Measurements from ENCODE around the gene PPAT.

The PPAT gene

GRCh38 chr4:56433280-56433679, 2.1 kb downstream of the PPAT start:
- DNase-seq, result no peak

- no peak for DNase-seq
Observed at GRCh38 chr4:56430203-56430602, 5.2 kb downstream of the PPAT start.

GRCh38 chr4:56427179-56427578, 8.2 kb downstream of the PPAT start:
- DNase-seq, result no peak

DNA sequence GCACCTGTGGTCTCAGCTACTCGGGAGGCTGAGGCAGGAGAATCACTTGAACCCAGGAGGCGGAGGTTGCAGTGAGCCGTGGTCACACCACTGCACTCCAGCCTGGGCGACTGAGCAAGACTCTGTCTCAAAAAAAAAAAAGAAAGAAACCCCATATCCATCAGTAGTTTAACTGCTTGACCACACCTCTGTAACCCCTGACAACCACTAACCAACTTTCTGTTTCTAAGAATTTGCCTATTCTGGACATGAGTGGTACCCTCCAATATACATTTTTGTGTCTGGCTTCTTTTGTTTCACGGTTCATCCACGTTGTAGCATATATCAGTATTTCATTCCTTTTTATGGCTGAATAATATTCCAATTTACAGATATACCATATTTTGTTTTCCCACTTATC, 9.1 kb downstream of the PPAT start:
- DNase-seq, result no peak

DNA sequence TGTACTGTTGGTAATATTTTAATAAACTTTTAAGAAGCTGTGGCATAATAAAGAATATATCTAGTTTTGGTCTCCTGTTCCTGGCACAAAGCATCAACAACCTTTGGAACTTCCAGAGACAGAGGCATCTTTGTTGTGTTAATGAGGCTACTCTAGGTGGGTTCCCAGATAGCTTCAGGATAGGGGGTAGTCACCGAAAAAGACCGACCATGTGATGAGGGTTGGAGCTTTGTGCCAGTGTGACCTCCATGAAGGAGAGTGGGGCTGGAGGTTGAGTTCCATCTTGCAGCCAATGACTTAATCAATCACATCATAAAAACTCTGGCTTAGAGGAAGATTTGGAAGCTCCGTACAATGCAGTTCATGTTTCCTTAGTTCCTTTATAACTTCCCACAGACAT, 9.9 kb downstream of the PPAT start:
- no peak for DNase-seq

- peak in 1 of 2 donors; percentile 10 for DNase-seq
Observed at GRCh38 chr4:56424697-56425514, 10.5 kb downstream of the PPAT start.

GRCh38 chr4:56424176-56424575, 11.2 kb downstream of the PPAT start:
- DNase-seq, result no peak

- DNase-seq, result no peak
Observed at GRCh38 chr4:56417396-56417795, 18.0 kb downstream of the PPAT start.

DNA sequence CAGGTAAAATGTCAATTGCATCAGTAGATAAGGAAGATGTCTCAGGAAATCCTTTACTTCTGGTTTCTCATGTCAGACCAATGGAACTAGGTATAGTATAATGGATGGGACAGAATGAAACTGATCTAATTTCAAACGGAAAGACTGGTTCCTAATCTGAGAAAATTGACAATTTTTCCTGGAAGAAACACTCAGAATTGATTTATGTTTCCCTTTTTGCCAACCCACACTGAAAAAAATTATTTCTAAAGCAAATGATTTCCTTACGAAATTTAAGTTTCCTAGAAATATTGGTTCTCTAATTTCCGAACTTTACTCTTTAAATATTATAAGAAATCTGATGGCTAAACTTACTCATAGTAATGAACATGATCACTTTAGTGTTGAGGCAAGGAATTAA, 19.1 kb downstream of the PPAT start:
- no peak for DNase-seq

DNA sequence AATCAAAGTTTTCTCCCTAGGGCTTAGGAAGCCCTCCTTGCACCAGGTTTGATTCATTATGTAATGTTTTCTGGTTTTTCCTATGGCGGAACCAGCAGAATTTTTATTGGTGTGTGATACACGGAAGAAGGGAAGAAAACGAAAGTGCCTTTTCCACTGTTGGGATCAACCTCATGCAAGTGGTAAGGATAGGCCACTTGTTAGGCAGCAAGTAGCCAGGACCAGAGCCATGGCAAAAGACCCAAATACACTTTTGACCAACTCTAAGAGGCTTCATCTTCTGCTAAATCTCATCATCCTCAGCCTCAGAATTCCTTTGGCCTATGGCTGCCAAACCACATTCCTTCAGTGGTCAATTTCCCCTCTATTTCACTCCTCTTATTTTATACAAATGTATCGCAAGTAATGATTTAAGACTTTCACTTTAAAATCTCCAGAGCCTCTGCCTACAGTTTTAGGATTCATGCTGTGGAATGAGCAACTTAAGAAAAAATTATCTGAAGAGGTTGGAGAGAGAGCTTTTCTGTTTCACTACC, 21.2 kb downstream of the PPAT start:
- DNase-seq, result no peak

DNA sequence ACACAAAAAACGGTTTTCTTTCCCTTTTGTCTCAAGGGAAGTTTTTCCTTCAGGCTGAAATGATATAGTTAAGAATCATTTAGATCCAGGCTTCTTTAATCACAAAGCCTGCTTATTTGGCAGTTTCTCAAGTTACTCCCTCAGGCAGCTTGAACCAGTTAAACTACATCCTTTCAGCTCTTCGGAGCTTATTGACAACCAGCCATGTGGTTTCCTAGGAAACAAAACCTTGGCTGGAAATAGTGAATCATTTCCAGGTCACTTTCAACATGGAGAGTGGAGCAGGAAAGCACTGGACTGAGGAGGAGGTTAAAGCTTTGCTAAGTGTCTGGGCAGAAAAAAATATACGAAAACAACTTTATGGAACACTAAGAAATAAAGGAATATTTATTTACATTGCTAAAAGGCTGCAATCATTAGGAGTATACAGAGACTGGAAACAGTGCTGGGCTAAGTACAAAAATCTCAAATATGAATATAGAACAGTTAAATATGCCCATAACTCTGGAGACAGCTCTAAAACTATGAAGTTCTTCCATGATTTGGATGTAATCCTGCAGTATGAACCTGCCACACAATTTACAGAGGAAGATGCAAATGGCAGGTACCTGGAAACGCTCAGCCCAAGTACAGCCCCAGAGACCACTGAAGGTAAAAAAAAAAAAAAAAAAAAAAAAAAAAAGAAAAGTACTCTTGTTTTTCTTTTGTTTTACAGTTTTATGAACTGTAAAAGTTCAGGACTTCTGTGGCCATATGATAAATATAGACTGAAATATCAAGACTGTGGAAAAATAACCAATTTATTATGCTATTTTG, 25.0 kb downstream of the PPAT start:
- DNase-seq, result peak in 1 of 2 donors; percentile 42

DNA sequence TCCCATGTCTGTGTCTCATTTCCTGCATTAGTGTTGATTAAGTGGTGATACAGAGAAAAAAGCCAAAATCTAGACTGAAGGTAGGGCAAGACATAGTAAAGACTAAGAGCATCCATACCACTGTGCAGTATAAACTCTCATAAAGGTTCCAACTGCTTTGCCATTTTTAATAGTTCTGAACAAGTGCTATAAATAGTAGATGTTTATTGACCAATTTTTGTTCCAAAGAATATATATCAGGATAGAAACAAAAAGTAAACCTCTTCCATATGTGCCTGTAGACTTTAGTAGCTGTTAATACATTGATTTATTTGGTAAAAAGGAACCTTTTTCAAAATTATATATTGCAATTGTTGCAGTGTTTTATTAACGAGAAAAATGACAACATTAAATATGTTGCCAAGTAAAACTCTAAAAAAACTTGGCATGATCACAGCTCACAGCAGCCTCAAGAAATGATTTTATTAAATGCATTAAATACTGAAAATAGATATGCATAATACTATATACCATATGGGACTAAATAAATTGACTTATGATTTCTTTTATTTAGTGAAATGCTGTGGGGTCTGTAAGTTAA, 25.8 kb downstream of the PPAT start:
- no peak for DNase-seq

- no peak for DNase-seq
Observed at GRCh38 chr4:56408978-56409377, 26.4 kb downstream of the PPAT start.

DNA sequence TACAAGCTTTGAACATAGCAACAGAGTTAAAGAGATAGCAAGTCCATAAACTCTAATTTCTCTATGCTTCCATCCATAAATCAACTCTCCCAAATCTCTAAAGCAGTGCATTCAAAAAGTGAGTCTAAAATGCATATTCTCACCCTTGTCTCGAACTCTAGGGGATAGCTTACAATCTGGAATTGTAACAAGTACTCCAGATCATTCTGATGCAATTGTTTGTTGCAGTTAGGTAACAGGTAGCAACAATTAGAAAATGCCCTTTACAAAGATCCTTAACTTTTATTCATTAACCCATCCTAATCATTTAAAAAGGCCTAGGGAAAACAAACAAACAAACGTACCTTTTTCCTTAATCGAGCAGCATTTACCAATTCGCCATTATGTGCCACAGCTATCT, 29.3 kb downstream of the PPAT start:
- DNase-seq, result no peak

DNA sequence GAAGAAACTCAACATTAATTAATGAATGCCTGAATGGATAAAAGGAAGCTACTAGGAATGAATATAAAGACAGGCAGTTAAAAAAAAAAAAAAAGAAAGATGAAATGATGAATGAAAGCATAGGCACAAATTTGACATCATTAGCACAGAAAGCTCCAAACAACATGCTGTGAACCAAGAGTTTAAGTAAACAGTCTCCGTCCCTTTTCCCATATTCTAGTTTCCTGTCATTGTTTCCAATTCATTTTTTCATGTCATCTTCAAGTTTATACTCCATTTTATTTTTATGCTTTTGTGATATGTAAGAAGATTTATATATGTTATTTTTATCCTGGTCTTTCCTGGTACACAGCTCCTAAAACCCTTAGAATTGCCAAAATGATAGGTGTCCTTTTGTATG, 30.4 kb downstream of the PPAT start:
- no peak for DNase-seq

DNA sequence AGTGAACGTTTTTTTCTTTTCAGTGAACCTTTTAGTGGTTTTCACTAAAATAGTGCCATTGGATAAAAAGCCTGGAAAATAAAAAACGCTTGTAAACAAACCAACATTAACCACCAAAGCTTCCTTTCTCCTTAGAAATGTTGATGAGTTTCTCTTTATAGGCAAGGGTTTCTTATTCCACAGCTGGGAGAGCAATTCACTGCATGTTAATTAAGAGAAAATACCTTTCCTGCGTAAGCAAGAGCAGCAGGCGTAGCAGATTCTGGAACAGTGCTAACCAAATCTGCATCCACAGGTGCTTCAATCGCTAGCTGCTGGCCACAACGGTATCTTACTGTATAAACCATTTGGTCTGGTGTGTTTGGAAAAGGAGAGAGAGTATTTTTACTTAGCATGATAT, 34.9 kb downstream of the PPAT start:
- DNase-seq, result no peak

GRCh38 chr4:56391270-56391669, 44.1 kb downstream of the PPAT start:
- DNase-seq, result no peak

GRCh38 chr4:56389558-56389957, 45.9 kb downstream of the PPAT start:
- no peak for DNase-seq

- no peak for DNase-seq
Observed at GRCh38 chr4:56388306-56388705, 47.1 kb downstream of the PPAT start.

GRCh38 chr4:56387023-56388001, 48.1 kb downstream of the PPAT start, which contains the start of gene AASDH:
Gene AASDH, minus strand, starts transcription at chr4:56387491. Its CDS starts 3,192 bp downstream, at chr4:56384299.
- peak; percentile 89 to 90 for DNase-seq

DNA sequence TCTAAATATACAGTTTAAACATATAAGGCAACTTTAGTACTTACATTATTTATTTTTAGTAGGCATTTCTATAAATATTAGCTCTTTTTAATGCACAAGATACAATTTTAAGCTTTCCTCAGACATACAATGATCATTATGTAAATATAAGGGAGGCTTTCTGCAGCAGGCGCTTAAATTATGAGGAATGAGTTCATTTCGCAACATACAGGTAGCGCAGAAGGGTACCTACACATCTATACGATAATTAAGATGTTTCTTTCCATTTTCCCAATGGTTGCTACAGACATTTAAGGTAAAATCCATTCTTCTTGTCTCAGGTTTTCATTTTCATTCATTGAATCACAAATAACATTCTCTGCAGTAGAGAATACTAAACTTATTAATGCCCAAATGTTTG, 49.3 kb downstream of the PPAT start:
- no peak for DNase-seq

- DNase-seq, result no peak
Observed at GRCh38 chr4:56375458-56375857, 60.0 kb downstream of the PPAT start.

Data from bone marrow (tissue), 2 donors.